HEK293T (cell line): ENCODE data around the gene LHX6.
A peak's percentile ranks its signal among the peaks of the same experiment; 100 is the strongest.

ENCODE experiments used
- CTCF ChIA-PET: fragments of 350-600 bp; formaldehyde crosslinking; extraction: SDS; loops from one replicate; lab custom pipeline; 2021; ENCODE audit warnings: antibody characterized with exemption, inconsistent platforms; lab: Yijun Ruan, JAX
- POLR2A ChIA-PET: fragments of 350-600 bp; formaldehyde crosslinking; extraction: SDS; loops from one replicate; lab custom pipeline; 2020; ENCODE audit warnings: antibody characterized with exemption, inconsistent platforms; lab: Yijun Ruan, JAX
- DNase-seq: peaks from one replicate; pipeline ENCODE4 v3.0.0; 2012; ENCODE audit warnings: mixed read lengths; ENCODE audit errors: extremely low spot score
- ARNT ChIP-seq: fragments of 450-650 bp; IDR thresholded peaks from 2 replicates; pipeline ENCODE4 v1.6.1; 2017; ENCODE audit warnings: mild to moderate bottlenecking
- BHLHE40 ChIP-seq: fragments of 450-650 bp; IDR thresholded peaks from 2 replicates; pipeline ENCODE4 v1.6.1; 2016; ENCODE audit warnings: mild to moderate bottlenecking, moderate library complexity, borderline replicate concordance
- CTBP1 ChIP-seq: fragments of 450-650 bp; IDR thresholded peaks from 2 replicates; pipeline ENCODE4 v1.6.1; 2016; ENCODE audit warnings: borderline replicate concordance
- ELF4 ChIP-seq: fragments of 450-650 bp; IDR thresholded peaks from 2 replicates; pipeline ENCODE4 v1.6.1; 2017; ENCODE audit warnings: antibody characterized with exemption
- FOXA1 ChIP-seq: fragments of 450-650 bp; IDR thresholded peaks from 2 replicates; pipeline ENCODE4 v1.6.1; 2016; ENCODE audit warnings: mild to moderate bottlenecking
- FOXK2 ChIP-seq: fragments of 450-650 bp; IDR thresholded peaks from 2 replicates; pipeline ENCODE4 v1.6.1; 2016; ENCODE audit warnings: mild to moderate bottlenecking
- FOXM1 ChIP-seq: fragments of 450-650 bp; IDR thresholded peaks from 2 replicates; pipeline ENCODE4 v1.6.1; 2017; ENCODE audit warnings: mild to moderate bottlenecking, borderline replicate concordance
- HDGF ChIP-seq: fragments of 450-650 bp; IDR thresholded peaks from 2 replicates; pipeline ENCODE4 v1.6.1; 2017; ENCODE audit warnings: antibody characterized with exemption, borderline replicate concordance
- L3MBTL2 ChIP-seq: fragments of 450-650 bp; conservative IDR thresholded peaks from 2 replicates; pipeline ENCODE4 v1.6.1; 2016; ENCODE audit warnings: mild to moderate bottlenecking
- LEF1 ChIP-seq: fragments of 450-650 bp; IDR thresholded peaks from 2 replicates; pipeline ENCODE4 v1.6.1; 2017; ENCODE audit warnings: mild to moderate bottlenecking, borderline replicate concordance
- NFRKB ChIP-seq: fragments of 450-650 bp; IDR thresholded peaks from 2 replicates; pipeline ENCODE4 v1.6.1; 2016; ENCODE audit warnings: mild to moderate bottlenecking, moderate library complexity
- SP1 ChIP-seq: fragments of 450-650 bp; IDR thresholded peaks from 2 replicates; pipeline ENCODE4 v1.6.1; 2017
- SUZ12 ChIP-seq: fragments of 450-650 bp; IDR thresholded peaks from 2 replicates; pipeline ENCODE4 v1.6.1; 2016; ENCODE audit warnings: mild to moderate bottlenecking
- TARDBP ChIP-seq: fragments of 450-650 bp; IDR thresholded peaks from 2 replicates; pipeline ENCODE4 v1.6.1; 2016
- ZNF384 ChIP-seq: fragments of 450-650 bp; IDR thresholded peaks from 2 replicates; pipeline ENCODE4 v1.6.1; 2016
- TF ChIP-seq, protein P1 (sequence below): fragments of 450-650 bp; IDR thresholded peaks from 2 replicates; pipeline ENCODE4 v1.6.1; 2016

LHX6 gene

DNA sequence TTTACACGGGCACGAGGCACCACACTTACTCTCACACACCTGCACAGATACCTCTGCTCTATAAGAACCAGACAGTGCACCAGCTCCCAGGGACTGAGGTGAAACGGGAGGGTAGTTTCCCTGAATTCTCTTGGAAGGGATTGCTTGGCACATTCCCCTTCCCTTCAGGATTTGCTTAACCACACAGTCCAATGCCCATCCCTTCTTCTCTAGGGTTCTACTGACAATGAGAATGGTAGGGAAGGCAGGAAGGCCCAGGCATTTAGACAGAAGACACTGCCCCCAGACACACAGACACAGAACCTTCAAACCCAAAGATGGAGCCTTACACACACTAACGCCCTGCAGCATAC, 704 bp upstream of the LHX6 start:
- no peak for DNase-seq
- ChIA-PET POLR2A (no interaction called here), CTCF (no interaction called here)
- TF ChIP-seq FOXM1 (no peak), SP1 (no peak), ARNT (no peak), BHLHE40 (no peak), HDGF (no peak)

- TF ChIP-seq, protein P1, sequence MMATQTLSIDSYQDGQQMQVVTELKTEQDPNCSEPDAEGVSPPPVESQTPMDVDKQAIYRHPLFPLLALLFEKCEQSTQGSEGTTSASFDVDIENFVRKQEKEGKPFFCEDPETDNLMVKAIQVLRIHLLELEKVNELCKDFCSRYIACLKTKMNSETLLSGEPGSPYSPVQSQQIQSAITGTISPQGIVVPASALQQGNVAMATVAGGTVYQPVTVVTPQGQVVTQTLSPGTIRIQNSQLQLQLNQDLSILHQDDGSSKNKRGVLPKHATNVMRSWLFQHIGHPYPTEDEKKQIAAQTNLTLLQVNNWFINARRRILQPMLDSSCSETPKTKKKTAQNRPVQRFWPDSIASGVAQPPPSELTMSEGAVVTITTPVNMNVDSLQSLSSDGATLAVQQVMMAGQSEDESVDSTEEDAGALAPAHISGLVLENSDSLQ: no peak
- TF ChIP-seq TARDBP: no peak
- no peak for TF ChIP-seq FOXA1
- TF ChIP-seq SUZ12: no peak
- no peak for TF ChIP-seq SP1
- TF ChIP-seq ZNF384: no peak
- ChIA-PET CTCF (interaction anchor here (0.6 kb wide), 1 partner anchor 52 kb away, joined by 3 read pairs; no protein-coding TSS in a partner anchor), POLR2A (no interaction called here)
- DNase-seq: peak; percentile 51
Observed at GRCh38 chr9:122228191-122228567, 578 bp downstream of the LHX6 start.

DNA sequence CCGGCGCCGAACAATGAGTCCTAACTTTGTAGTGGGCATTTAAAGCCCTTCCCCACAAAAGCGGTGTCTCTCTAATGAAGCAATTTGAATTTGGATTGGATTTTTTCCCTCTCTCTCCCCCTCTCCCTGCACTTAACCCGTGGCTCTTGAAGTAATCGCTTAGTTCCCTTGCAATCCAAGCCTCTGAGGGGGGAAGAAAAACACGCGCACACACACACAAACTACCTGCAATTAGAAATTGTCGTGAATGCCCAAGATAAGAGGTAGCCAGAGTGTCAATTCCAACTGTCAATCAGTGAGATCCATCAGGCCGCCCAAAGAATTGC, 1.2 kb downstream of the LHX6 start:
- POLR2A ChIA-PET: no interaction called here
- no peak for DNase-seq
- CTCF ChIA-PET: interaction anchor here (0.6 kb wide), 1 partner anchor 51 kb away, joined by 3 read pairs; no protein-coding TSS in a partner anchor
- TF ChIP-seq BHLHE40 (no peak), SUZ12 (no peak), CTBP1 (no peak), FOXM1 (no peak), ELF4 (no peak), HDGF (no peak), TARDBP (no peak), ARNT (no peak), FOXA1 (no peak), ZNF384 (no peak), LEF1 (no peak)

DNA sequence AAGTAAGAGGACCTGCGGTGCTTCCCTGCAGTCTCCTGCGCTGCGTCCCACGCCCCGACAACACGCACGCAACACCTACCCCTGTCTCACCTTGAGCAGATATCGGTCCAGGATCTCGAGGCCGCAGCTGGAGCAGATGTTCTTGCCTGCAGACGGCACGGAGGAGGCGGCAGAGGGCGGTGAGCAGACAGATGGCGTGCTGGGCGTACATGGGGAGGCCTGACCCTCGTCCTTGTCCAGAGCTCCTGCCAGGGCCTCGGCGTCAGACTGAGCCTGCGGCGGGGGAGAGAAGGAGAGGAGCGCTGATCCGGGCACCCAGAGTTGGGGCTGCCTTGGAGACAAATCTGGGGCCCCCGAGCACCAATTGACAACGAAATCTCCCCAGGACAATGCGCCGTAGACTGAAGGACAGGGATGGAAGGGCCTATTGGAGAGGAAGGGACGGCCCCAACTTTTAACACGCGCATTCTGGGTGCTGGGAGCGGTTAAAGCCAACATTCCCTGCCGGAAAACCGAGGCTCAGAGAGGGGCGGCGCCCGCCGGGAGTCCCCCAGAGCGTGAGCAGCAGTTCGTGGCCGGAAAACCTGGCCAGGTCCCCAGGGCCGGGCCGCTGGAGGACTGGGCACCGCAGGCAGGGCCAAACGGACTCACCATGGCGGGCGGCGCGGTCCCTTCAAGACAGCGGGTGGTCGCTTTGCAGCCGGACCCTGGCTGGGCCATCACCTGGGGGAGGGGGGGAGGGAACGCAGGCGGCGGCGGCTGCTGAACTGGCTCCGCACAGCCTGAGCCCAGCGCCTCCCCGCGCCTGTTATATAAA, 1.8 kb downstream of the LHX6 start:
- POLR2A ChIA-PET: no interaction called here
- CTCF ChIA-PET: interaction anchor here (0.6 kb wide), 1 partner anchor 11 kb away, joined by 3 read pairs; no protein-coding TSS in a partner anchor
- no peak for TF ChIP-seq ARNT
- TF ChIP-seq ZNF384: no peak
- TF ChIP-seq SP1: no peak
- no peak for TF ChIP-seq CTBP1
- no peak for TF ChIP-seq TARDBP
- no peak for TF ChIP-seq L3MBTL2
- TF ChIP-seq BHLHE40: no peak
- DNase-seq: peak; percentile 38

- POLR2A ChIA-PET: interaction anchor here (0.8 kb wide), 1 partner anchor 39 kb away, joined by 3 read pairs; the partner anchor contains the start of genes MRRF and RBM18
Observed at GRCh38 chr9:122226142-122226757, 2.5 kb downstream of the LHX6 start.

GRCh38 chr9:122225312-122226141, 3.2 kb downstream of the LHX6 start:
- ChIA-PET POLR2A (interaction anchor here (0.8 kb wide), 1 partner anchor 39 kb away, joined by 3 read pairs; the partner anchor contains the start of genes MRRF and RBM18), CTCF (no interaction called here)

More at GRCh38 chr9:122226142-122226757, 2.5 kb downstream of the LHX6 start:
- CTCF ChIA-PET: interaction anchor here (0.6 kb wide), 1 partner anchor 10 kb away, joined by 3 read pairs; no protein-coding TSS in a partner anchor
- no peak for DNase-seq
- TF ChIP-seq FOXA1 (no peak), ELF4 (no peak), ZNF384 (no peak), NFRKB (no peak), CTBP1 (no peak), BHLHE40 (no peak), FOXM1 (no peak), SUZ12 (no peak), HDGF (no peak), ARNT (no peak), SP1 (no peak), TARDBP (no peak), LEF1 (no peak), L3MBTL2 (no peak)
- TF ChIP-seq, protein P1: no peak

GRCh38 chr9:122223435-122223834, 5.3 kb downstream of the LHX6 start:
- ChIA-PET CTCF (interaction anchor here (0.6 kb wide), 1 partner anchor 1809 kb away, joined by 3 read pairs; no protein-coding TSS in a partner anchor), POLR2A (no interaction called here)
- no peak for DNase-seq
- TF ChIP-seq FOXK2 (no peak), HDGF (no peak), SP1 (no peak), NFRKB (no peak), ELF4 (no peak), L3MBTL2 (no peak), TARDBP (no peak), BHLHE40 (no peak), CTBP1 (no peak), ARNT (no peak), FOXA1 (no peak)

More at GRCh38 chr9:122225312-122226141, 3.2 kb downstream of the LHX6 start:
- no peak for TF ChIP-seq ELF4
- DNase-seq: no peak
